ENCODE data around the gene SEMA7A. TPM values are rescaled to one million over a fixed set of nuclear protein-coding genes. Genes with fewer than 3 reads are reported as not detected.

SEMA7A gene
- total and polyA plus RNA-seq, 9 donors, result 3.2 to 98.6 (median 9.0) TPM

DNA sequence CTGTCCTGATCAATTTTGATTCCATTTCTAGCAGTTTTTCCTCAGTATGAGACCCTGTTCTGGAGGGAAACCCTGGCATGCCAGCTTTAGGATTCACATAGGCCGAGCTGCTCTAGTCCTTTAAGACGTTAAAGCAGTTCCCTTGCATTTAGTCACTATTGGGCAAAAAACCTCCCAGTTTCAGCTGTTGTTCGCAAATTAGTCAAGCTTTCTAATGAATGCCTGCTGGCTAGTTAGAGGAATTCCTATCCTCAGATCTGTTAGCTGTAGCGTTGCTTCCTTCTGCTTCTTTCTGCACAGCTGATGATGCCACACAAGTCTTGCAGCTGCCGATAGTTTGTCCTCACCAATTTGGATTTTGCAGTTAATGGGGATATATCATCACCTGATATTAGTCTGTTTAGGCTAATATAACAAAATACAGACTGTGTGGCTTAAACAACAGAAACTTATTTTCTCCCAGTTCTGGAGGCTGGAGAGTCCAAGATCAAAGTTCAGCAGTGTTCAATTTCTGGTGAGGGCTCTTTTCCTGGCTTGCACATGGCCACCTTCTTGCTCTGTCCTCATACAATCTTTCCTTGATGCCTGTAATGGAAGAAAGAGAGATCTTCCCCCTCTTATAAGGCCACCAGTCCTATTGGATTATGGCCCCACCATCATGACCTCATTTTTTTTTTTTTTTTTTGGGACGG, 34.7 kb upstream of the SEMA7A start:
- DNase-seq, result no peak
- intact Hi-C loops (cut with DNase I), result loop anchor here in 1 of 4 donors (10.0 kb wide), 1 partner anchor 76 kb away; the partner anchor contains the start of gene ARID3B

GRCh38 chr15:74466570-74466969, 32.8 kb upstream of the SEMA7A start:
- Histone ChIP-seq H3K4me1 (ENCODE audit: insufficient read depth) (peaks cover under 1% of the 10 kb centered on the region), H3K36me3 (no peaks in the 10 kb centered on the region), H3K27ac (no peak overlapping the region), H3K9me3 (no peaks in the 10 kb centered on the region), H3K27me3 (no peaks in the 10 kb centered on the region), H3K4me3 (no peak overlapping the region)
- intact Hi-C loops (cut with DNase I), result loop anchor here in 1 of 4 donors (10.0 kb wide), 1 partner anchor 78 kb away; the partner anchor contains the start of gene ARID3B
- no peak for TF ChIP-seq POLR2A (IDR thresholded peaks at IDR 0.05)
- no peak for DNase-seq
- 98 to 100% (median 100%) methylated on average over 1 of the region's 1 CpG for WGBS, 3 donors

More for the DNA sequence above, 34.7 kb upstream of the SEMA7A start:
- H3K27me3 ChIP-seq, result no peaks in the 10 kb centered on the region
- H3K4me3 ChIP-seq, result no peak overlapping the region
- WGBS, 3 donors, result 97% methylated on average over 6 of the region's 6 CpGs
- no peak overlapping the region for H3K27ac ChIP-seq
- no peak for TF ChIP-seq POLR2A (IDR thresholded peaks at IDR 0.05)
- H3K4me1 ChIP-seq (ENCODE audit: insufficient read depth), result no peaks in the 10 kb centered on the region
- H3K9me3 ChIP-seq, result no peaks in the 10 kb centered on the region
- no peaks in the 10 kb centered on the region for H3K36me3 ChIP-seq

DNA sequence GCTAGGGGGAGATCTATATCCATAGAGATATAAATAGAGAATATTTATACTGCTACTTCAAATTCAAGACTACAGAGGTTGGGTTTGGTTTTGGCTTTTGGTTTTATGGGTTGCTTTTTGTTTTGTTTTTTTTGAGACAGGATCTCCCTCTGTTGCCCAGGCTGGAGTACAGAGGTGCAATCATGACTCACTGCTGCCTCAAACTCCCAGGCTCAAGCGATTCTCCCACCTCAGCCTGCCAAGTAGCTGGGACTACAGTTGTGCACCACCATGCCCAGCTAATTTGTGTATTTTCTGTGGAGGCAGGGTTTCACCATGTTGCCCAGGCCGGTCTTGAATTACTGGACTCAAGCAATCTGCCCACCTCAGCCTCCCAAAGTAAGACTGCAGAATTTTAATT, 31.1 kb upstream of the SEMA7A start:
- intact Hi-C loops (cut with DNase I), result loop anchor here in 1 of 4 donors (10.0 kb wide), 1 partner anchor 80 kb away; the partner anchor contains the start of gene ARID3B
- TF ChIP-seq, protein P1, sequence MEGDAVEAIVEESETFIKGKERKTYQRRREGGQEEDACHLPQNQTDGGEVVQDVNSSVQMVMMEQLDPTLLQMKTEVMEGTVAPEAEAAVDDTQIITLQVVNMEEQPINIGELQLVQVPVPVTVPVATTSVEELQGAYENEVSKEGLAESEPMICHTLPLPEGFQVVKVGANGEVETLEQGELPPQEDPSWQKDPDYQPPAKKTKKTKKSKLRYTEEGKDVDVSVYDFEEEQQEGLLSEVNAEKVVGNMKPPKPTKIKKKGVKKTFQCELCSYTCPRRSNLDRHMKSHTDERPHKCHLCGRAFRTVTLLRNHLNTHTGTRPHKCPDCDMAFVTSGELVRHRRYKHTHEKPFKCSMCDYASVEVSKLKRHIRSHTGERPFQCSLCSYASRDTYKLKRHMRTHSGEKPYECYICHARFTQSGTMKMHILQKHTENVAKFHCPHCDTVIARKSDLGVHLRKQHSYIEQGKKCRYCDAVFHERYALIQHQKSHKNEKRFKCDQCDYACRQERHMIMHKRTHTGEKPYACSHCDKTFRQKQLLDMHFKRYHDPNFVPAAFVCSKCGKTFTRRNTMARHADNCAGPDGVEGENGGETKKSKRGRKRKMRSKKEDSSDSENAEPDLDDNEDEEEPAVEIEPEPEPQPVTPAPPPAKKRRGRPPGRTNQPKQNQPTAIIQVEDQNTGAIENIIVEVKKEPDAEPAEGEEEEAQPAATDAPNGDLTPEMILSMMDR (IDR thresholded peaks at IDR 0.05), result no peak
- TF ChIP-seq EP300 (IDR thresholded peaks at IDR 0.05) (no peak), POLR2A (IDR thresholded peaks at IDR 0.05) (no peak)
- no peak for DNase-seq
- no peaks in the 10 kb centered on the region for H3K9me3 ChIP-seq
- no peak overlapping the region for H3K27ac ChIP-seq
- 93 to 95% (median 94%) methylated on average over 2 of the region's 2 CpGs for WGBS, 3 donors
- peaks cover 3% of the 10 kb centered on the region for H3K4me1 ChIP-seq (ENCODE audit: insufficient read depth)
- H3K27me3 ChIP-seq, result no peaks in the 10 kb centered on the region
- no peak overlapping the region for H3K4me3 ChIP-seq
- no peaks in the 10 kb centered on the region for H3K36me3 ChIP-seq

GRCh38 chr15:74464216-74464615, 30.5 kb upstream of the SEMA7A start:
- no peak for TF ChIP-seq POLR2A (IDR thresholded peaks at IDR 0.05)
- TF ChIP-seq, protein P1 (IDR thresholded peaks at IDR 0.05), result no peak
- H3K27ac ChIP-seq, result no peak overlapping the region
- no peaks in the 10 kb centered on the region for H3K9me3 ChIP-seq
- no peak overlapping the region for H3K4me3 ChIP-seq
- DNase-seq, result no peak
- no peaks in the 10 kb centered on the region for H3K27me3 ChIP-seq
- H3K36me3 ChIP-seq, result no peaks in the 10 kb centered on the region
- 84 to 85% (median 85%) methylated on average over 2 of the region's 2 CpGs for WGBS, 3 donors
- peaks cover 3% of the 10 kb centered on the region for H3K4me1 ChIP-seq (ENCODE audit: insufficient read depth)
- intact Hi-C loops (cut with DNase I), result loop anchor here in 1 of 4 donors (10.0 kb wide), 1 partner anchor 81 kb away; the partner anchor contains the start of gene ARID3B

- Histone ChIP-seq H3K36me3 (no peaks in the 10 kb centered on the region), H3K27ac (no peak overlapping the region), H3K9me3 (no peaks in the 10 kb centered on the region), H3K4me1 (ENCODE audit: insufficient read depth) (peaks cover 3% of the 10 kb centered on the region), H3K4me3 (no peak overlapping the region), H3K27me3 (no peaks in the 10 kb centered on the region)
- intact Hi-C loops (cut with DNase I), result loop anchor here in 1 of 4 donors (10.0 kb wide), 1 partner anchor 81 kb away; the partner anchor contains the start of gene ARID3B
- TF ChIP-seq EP300 (IDR thresholded peaks at IDR 0.05) (no peak), POLR2A (IDR thresholded peaks at IDR 0.05) (no peak)
- TF ChIP-seq, protein P1 (IDR thresholded peaks at IDR 0.05), result no peak
- DNase-seq, result no peak
Observed at GRCh38 chr15:74463634-74464033, 29.9 kb upstream of the SEMA7A start.
